Measurements from ENCODE around the gene FAM83G.

Gene FAM83G

GRCh38 chr17:18987230-18987610 is 17.3 kb downstream of the FAM83G start:
- Mint-ChIP-seq H3K36me3 (ENCODE audit: low read depth) (no peaks in the 10 kb centered on the region), H3K4me1 (peaks cover 14% of the 10 kb centered on the region), H3K9me3 (no peaks in the 10 kb centered on the region), H3K4me3 (no peak overlapping the region), H3K27ac (no peak overlapping the region), H3K27me3 (ENCODE audit: low read depth, poor library complexity) (peaks cover 3% of the 10 kb centered on the region)
- TF ChIP-seq CTCF (IDR thresholded peaks at IDR 0.05) = no peak
- DNase-seq = no peak

- Mint-ChIP-seq H3K27ac (no peak overlapping the region), H3K9me3 (no peaks in the 10 kb centered on the region), H3K4me1 (peaks cover 19% of the 10 kb centered on the region), H3K36me3 (ENCODE audit: low read depth) (no peaks in the 10 kb centered on the region), H3K27me3 (ENCODE audit: low read depth, poor library complexity) (peaks cover 3% of the 10 kb centered on the region), H3K4me3 (no peak overlapping the region)
- no peak for TF ChIP-seq CTCF (IDR thresholded peaks at IDR 0.05)
- DNase-seq = no peak
Observed at GRCh38 chr17:18986541-18987229, 17.9 kb downstream of the FAM83G start.

GRCh38 chr17:18985475-18985874 is 19.1 kb downstream of the FAM83G start:
- Mint-ChIP-seq H3K4me1 (peaks cover 31% of the 10 kb centered on the region), H3K4me3 (no peak overlapping the region), H3K9me3 (no peaks in the 10 kb centered on the region), H3K27me3 (ENCODE audit: low read depth, poor library complexity) (peaks cover 4% of the 10 kb centered on the region), H3K27ac (no peak overlapping the region), H3K36me3 (ENCODE audit: low read depth) (no peaks in the 10 kb centered on the region)
- DNase-seq = no peak
- TF ChIP-seq CTCF (IDR thresholded peaks at IDR 0.05) = no peak

GRCh38 chr17:18984273-18985114 is 20.1 kb downstream of the FAM83G start:
- TF ChIP-seq CTCF (IDR thresholded peaks at IDR 0.05) = no peak
- H3K27me3 Mint-ChIP-seq (ENCODE audit: low read depth, poor library complexity) = peaks cover 5% of the 10 kb centered on the region
- DNase-seq = no peak
- no peak overlapping the region for H3K27ac Mint-ChIP-seq
- H3K9me3 Mint-ChIP-seq = no peaks in the 10 kb centered on the region
- no peak overlapping the region for H3K4me3 Mint-ChIP-seq
- H3K4me1 Mint-ChIP-seq = peaks cover 40% of the 10 kb centered on the region
- no peaks in the 10 kb centered on the region for H3K36me3 Mint-ChIP-seq (ENCODE audit: low read depth)

GRCh38 chr17:18981642-18982424 is 22.7 kb downstream of the FAM83G start:
- Mint-ChIP-seq H3K36me3 (ENCODE audit: low read depth) (no peaks in the 10 kb centered on the region), H3K4me3 (no peak overlapping the region), H3K27ac (peak overlapping the region; percentile 61), H3K9me3 (no peaks in the 10 kb centered on the region), H3K4me1 (peaks cover 41% of the 10 kb centered on the region), H3K27me3 (ENCODE audit: low read depth, poor library complexity) (peaks cover 5% of the 10 kb centered on the region)
- no peak for TF ChIP-seq CTCF (IDR thresholded peaks at IDR 0.05)
- no peak for DNase-seq

Measured in nephron progenitor cell (in vitro differentiated cells).